HepG2 (cell line): ENCODE measurements around the gene CDKN1A. TPM values are rescaled to one million over a fixed set of nuclear protein-coding genes. Genes with fewer than 3 reads are reported as not detected.
A peak's percentile ranks its signal among the peaks of the same experiment; 100 is the strongest.

Experiments
- HNF1A ChIP-seq, 2 experiments: sonication (generic) in 1 of 2; formaldehyde crosslinking in 1 of 2; IDR thresholded peaks; 2 replicates each; pipeline versions ENCODE4 v1.4.0 to v1.6.1; 2016 to 2020; ENCODE audit warnings: borderline replicate concordance in 1 of 2, low read depth in 1 of 2, mild to moderate bottlenecking in 1 of 2, missing genetic modification reagents in 1 of 2
- ISX ChIP-seq: sonication (generic); formaldehyde crosslinking; conservative IDR thresholded peaks from 2 replicates; pipeline ENCODE4 v1.5.0; 2020; ENCODE audit warnings: missing genetic modification reagents
- NAIF1 ChIP-seq: sonication (generic); formaldehyde crosslinking; IDR thresholded peaks from 2 replicates; pipeline ENCODE4 v1.5.0; 2020; ENCODE audit warnings: mild to moderate bottlenecking, missing genetic modification reagents, borderline replicate concordance
- NCOA2 ChIP-seq: sonication (generic); formaldehyde crosslinking; IDR thresholded peaks from 2 replicates; pipeline ENCODE4 v1.8.0; 2022; ENCODE audit warnings: inconsistent platforms
- NFYB ChIP-seq: sonication (generic); formaldehyde crosslinking; IDR thresholded peaks from 2 replicates; pipeline ENCODE4 v1.4.0; 2020; ENCODE audit warnings: missing genetic modification reagents
- U2AF1 ChIP-seq: fragments of 200-400 bp; formaldehyde crosslinking; optimal IDR thresholded peaks from 2 replicates; pipeline ENCODE3; 2017; ENCODE audit warnings: mild to moderate bottlenecking, low read depth, low read length
- ZKSCAN8 ChIP-seq: IDR thresholded peaks from 2 replicates; pipeline ENCODE4 v1.6.1; 2016; ENCODE audit warnings: borderline replicate concordance, missing genetic modification reagents, missing compliant biosample characterization
- ZNF407 ChIP-seq: sonication (generic); formaldehyde crosslinking; IDR thresholded peaks from one replicate; pipeline ENCODE4 v1.5.1; 2020; ENCODE audit warnings: mild to moderate bottlenecking, missing genetic modification reagents; ENCODE audit errors: not compliant biosample characterization
- ZNF589 ChIP-seq: sonication (generic); formaldehyde crosslinking; conservative IDR thresholded peaks from 2 replicates; pipeline ENCODE4 v1.8.0; 2022; ENCODE audit warnings: mild to moderate bottlenecking, moderate library complexity, missing genetic modification reagents
- polyA plus RNA-seq, 8 experiments: library from polyadenylated mRNA; depleted of rRNA in 3 of 8; stranded (reverse) in 7 of 8; unstranded in 1 of 8; fragments of >200 nt; fragmentation: Illumina TruSeq in 4 of 8; extraction: Trizol in 4 of 8; gene quantifications; 2 replicates each; pipeline versions ENCODE4 v1.2.1 to v1.2.3, GENCODE V29; 2011 to 2016; ENCODE audit warnings: low read depth in 4 of 8, missing spikeins in 1 of 8, mixed read lengths in 1 of 8; ENCODE audit not compliant: insufficient read depth in 1 of 8
- total RNA-seq, 5 experiments: library from RNA; depleted of rRNA; stranded (reverse); fragments of >200 nt; fragmentation: Illumina TruSeq; extraction: Trizol; gene quantifications; 2 replicates each; pipeline ENCODE4 v1.2.3, GENCODE V29; 2016; ENCODE audit warnings: low read depth in 1 of 5
- TF ChIP-seq, protein P1 (sequence below): sonication (generic); formaldehyde crosslinking; IDR thresholded peaks from 2 replicates; pipeline ENCODE4 v1.4.0; 2020; ENCODE audit warnings: missing genetic modification reagents
- TF ChIP-seq, protein P2 (sequence below): sonication (generic); formaldehyde crosslinking; conservative IDR thresholded peaks from 2 replicates; pipeline ENCODE4 v1.4.0; 2020; ENCODE audit warnings: missing genetic modification reagents

Gene CDKN1A
- total and polyA plus RNA-seq, 2 of the 13 experiments (the other 11 are each of a cell fraction or from before 2014, with no cell fraction given) = 60.7 to 92.1 TPM

GRCh38 chr6:36683656-36684446 is 5.3 kb downstream of the CDKN1A start (continued):
- peak; percentile 79 for TF ChIP-seq HNF1A (IDR thresholded peaks at IDR 0.05; ENCODE audit: low read depth)
- TF ChIP-seq HNF1A (CRISPR knock-in tag; IDR thresholded peaks at IDR 0.05; ENCODE audit: borderline replicate concordance) = peak; percentile 73
- TF ChIP-seq ZKSCAN8 (CRISPR knock-in tag) = 0 out of 2 replicates have a peak, but pooled peaks have one; percentile 8
- TF ChIP-seq, protein P1, sequence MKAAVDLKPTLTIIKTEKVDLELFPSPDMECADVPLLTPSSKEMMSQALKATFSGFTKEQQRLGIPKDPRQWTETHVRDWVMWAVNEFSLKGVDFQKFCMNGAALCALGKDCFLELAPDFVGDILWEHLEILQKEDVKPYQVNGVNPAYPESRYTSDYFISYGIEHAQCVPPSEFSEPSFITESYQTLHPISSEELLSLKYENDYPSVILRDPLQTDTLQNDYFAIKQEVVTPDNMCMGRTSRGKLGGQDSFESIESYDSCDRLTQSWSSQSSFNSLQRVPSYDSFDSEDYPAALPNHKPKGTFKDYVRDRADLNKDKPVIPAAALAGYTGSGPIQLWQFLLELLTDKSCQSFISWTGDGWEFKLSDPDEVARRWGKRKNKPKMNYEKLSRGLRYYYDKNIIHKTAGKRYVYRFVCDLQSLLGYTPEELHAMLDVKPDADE (CRISPR knock-in tag) = no peak
- TF ChIP-seq, protein P2, sequence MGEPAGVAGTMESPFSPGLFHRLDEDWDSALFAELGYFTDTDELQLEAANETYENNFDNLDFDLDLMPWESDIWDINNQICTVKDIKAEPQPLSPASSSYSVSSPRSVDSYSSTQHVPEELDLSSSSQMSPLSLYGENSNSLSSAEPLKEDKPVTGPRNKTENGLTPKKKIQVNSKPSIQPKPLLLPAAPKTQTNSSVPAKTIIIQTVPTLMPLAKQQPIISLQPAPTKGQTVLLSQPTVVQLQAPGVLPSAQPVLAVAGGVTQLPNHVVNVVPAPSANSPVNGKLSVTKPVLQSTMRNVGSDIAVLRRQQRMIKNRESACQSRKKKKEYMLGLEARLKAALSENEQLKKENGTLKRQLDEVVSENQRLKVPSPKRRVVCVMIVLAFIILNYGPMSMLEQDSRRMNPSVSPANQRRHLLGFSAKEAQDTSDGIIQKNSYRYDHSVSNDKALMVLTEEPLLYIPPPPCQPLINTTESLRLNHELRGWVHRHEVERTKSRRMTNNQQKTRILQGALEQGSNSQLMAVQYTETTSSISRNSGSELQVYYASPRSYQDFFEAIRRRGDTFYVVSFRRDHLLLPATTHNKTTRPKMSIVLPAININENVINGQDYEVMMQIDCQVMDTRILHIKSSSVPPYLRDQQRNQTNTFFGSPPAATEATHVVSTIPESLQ (CRISPR knock-in tag) = 0 out of 2 replicates have a peak, but pooled peaks have one; percentile 36
- TF ChIP-seq NAIF1 (CRISPR knock-in tag) = 0 out of 2 replicates have a peak, but pooled peaks have one; percentile 44
- no peak for TF ChIP-seq ISX (CRISPR knock-in tag)
- TF ChIP-seq ZNF589 (CRISPR knock-in tag) = peak; percentile 97
- no peak for TF ChIP-seq U2AF1
- TF ChIP-seq NFYB (CRISPR knock-in tag) = no peak; the same call in 1 of the 2 replicates
- TF ChIP-seq NCOA2 = peak; percentile 85
- no peak for TF ChIP-seq ZNF407
